GM12872 (cell line): Measurements from ENCODE around the gene WDR17.

ENCODE experiments used
- TF ChIP-seq, protein P1 (sequence below): IDR thresholded peaks from 3 replicates; pipeline ENCODE4 v1.5.1; 2011; ENCODE audit warnings: low read depth, mild to moderate bottlenecking, low read length, moderate library complexity; ENCODE audit not compliant: insufficient read depth

WDR17 gene

GRCh38 chr4:176034936-176035335 lies 30.7 kb upstream of the WDR17 start:
- TF ChIP-seq, protein P1, sequence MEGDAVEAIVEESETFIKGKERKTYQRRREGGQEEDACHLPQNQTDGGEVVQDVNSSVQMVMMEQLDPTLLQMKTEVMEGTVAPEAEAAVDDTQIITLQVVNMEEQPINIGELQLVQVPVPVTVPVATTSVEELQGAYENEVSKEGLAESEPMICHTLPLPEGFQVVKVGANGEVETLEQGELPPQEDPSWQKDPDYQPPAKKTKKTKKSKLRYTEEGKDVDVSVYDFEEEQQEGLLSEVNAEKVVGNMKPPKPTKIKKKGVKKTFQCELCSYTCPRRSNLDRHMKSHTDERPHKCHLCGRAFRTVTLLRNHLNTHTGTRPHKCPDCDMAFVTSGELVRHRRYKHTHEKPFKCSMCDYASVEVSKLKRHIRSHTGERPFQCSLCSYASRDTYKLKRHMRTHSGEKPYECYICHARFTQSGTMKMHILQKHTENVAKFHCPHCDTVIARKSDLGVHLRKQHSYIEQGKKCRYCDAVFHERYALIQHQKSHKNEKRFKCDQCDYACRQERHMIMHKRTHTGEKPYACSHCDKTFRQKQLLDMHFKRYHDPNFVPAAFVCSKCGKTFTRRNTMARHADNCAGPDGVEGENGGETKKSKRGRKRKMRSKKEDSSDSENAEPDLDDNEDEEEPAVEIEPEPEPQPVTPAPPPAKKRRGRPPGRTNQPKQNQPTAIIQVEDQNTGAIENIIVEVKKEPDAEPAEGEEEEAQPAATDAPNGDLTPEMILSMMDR, result no peak

- TF ChIP-seq, protein P1, result no peak
Measured at GRCh38 chr4:176036585-176037205, 28.9 kb upstream of the WDR17 start.

DNA sequence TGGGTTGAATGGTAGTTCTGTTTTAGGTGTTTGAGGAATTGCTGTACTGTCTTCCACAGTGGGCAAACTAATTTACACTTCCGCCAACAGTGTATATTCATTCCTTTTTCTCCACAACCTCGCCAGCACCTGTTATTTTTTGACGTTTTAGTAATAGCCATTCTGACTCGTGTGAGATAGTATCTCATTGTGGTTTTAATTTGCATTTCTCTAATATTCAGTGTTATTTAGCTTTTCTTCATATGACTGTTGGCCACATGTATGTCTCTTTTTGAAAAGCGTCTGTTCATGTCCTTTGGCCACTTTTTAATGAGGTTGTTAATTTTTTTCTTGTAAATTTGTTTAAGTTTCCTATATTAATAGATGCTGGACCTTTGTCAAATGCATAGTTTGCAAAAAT lies 26.9 kb upstream of the WDR17 start:
- TF ChIP-seq, protein P1, result no peak

DNA sequence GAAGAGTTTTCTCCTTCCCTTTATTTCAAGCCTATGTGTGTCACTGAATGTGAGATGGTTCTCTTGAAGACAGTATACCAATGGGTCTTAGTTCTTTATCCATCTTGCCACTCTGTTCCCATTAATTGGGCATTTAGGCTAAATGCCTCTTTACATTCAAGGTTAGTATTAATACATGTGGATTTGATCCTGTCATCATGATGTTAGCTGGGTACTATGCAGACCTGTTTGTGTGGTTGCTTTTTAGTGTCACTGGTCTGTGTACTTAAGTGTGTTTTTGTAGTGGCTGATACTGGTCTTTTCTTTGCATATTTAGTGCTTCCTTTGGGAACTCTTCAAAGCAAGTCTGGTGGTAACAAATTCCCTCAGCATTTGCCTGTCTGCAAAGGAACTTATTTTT lies 23.4 kb upstream of the WDR17 start:
- TF ChIP-seq, protein P1, result no peak

DNA sequence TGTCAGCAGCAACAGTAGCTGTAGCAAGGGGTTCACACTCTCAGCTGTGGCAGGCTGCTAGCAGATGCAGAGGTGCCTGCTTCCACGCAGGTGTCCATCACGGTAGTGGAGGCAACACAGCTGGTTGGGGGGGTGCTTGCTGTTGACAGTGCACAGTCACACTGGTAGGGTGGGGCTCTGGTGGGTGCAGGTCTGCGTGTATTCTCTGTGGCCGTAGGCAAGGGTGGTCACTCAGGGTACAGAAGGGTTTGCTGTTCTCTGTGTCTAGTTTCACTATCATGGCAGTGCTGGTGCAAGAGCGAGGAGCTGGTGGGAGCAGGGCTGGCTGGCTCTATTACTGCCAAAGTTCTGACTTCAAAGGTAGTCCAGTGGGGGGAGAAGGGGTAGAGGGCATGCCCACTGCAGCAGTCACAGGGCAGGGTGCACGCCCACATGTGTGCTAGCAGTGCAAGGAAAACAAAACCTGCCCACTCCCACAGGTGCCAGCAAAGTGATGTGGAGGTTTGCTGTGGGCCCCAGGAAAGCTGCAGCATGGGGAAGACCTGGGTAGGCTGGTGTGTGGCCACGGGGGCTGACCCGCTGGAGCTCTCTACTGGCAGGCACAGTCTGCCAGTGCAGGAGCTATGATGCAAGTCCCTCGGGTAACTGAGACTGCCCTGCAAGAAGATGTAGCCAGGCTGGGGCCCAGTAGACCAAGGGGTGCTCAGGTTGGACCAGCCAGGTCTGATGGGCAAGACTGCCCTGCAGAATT lies 21.6 kb upstream of the WDR17 start:
- TF ChIP-seq, protein P1, result no peak

- TF ChIP-seq, protein P1, result no peak
Measured at GRCh38 chr4:176044589-176044951, 21.1 kb upstream of the WDR17 start.

DNA sequence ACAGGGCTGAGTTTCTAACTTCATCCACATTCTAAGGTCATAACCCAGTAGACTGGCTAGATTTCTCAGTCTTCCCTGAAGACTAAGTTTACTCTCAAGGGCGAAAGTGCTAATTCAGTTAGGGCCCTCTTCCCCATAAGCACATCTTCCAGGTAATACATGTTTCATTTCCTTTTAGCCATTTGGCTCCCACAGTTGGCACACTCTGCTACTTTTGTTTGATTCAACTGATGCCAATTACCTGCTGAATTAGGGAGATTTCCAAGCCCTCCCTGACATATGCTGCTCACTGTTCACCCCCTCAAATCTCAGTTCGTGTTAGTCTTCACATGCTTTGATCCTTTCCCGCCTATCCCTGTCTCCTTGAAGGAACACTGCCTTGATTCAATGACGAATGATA lies 17.0 kb upstream of the WDR17 start:
- TF ChIP-seq, protein P1, result no peak
